Brain microvascular endothelial cell (primary cell): ENCODE results near the gene CNNM2.
A peak's percentile ranks its signal among the peaks of the same experiment; 100 is the strongest.

ENCODE experiments used
- DNase-seq: peaks from one replicate; pipeline ENCODE4 v3.0.0-alpha.2; 2020
- H3K27ac ChIP-seq: fragments of 250-450 bp; sonication (Bioruptor Pico); 2 replicates; pipeline ENCODE4 v1.5.1; 2020; ENCODE audit warnings: mild to moderate bottlenecking, moderate library complexity
- H3K27me3 ChIP-seq: fragments of 250-450 bp; sonication (Bioruptor Pico); replicated peaks from 2 replicates; pipeline ENCODE4 v1.5.1; 2020; ENCODE audit warnings: mild to moderate bottlenecking
- H3K36me3 ChIP-seq: fragments of 250-450 bp; sonication (Bioruptor Pico); replicated peaks from 2 replicates; pipeline ENCODE4 v1.5.1; 2020; ENCODE audit warnings: mild to moderate bottlenecking
- H3K4me3 ChIP-seq: 2 replicates; pipeline ENCODE4 v1.5.1; 2011; ENCODE audit warnings: low read depth, mild to moderate bottlenecking, control low read depth, low read length, moderate library complexity
- CTCF ChIP-seq: IDR thresholded peaks from 2 replicates; pipeline ENCODE4 v1.5.1; 2011; ENCODE audit warnings: low read depth, mild to moderate bottlenecking, moderate library complexity, low read length, control low read depth, inconsistent platforms; ENCODE audit errors: missing control alignments
- in situ Hi-C: cut with HindIII; loops from 2 replicates; pipeline ENCODE4 v1.10.0; 2017; ENCODE audit warnings: low sequenced_read_pairs, low pct_ligation_motif_present

Gene CNNM2

GRCh38 chr10:102904346-102904745, 13.7 kb upstream of the CNNM2 start:
- H3K27ac ChIP-seq, result no peak overlapping the region
- H3K4me3 ChIP-seq, result no peak overlapping the region
- DNase-seq, result no peak
- no peaks in the 10 kb centered on the region for H3K27me3 ChIP-seq
- H3K36me3 ChIP-seq, result no peaks in the 10 kb centered on the region
- in situ Hi-C loops, result loop anchor here (25.0 kb wide), 1 partner anchor 167 kb away; the partner anchor contains the start of gene WBP1L
- no peak for TF ChIP-seq CTCF

DNA sequence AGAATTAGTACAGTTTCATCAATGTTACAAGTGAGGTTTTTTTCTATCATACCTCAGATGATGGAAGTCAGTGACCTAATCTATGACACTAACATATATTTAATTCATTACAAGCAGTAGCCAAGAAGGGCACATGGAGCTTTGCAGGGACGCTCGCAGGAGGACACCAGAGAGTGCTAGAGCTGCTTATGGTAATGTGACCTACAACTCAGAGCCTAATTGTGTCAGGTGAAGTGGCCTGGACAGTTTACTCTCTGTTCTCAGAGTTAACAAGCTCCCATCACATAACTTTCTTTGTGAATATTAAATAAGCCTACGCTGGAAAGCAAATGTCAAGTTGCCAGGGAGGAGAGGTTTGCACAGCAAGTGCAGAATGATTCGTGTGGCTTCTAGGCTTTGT, 11.6 kb upstream of the CNNM2 start:
- in situ Hi-C loops, result loop anchor here (25.0 kb wide), 1 partner anchor 169 kb away; the partner anchor contains the start of gene WBP1L
- no peak for TF ChIP-seq CTCF

DNA sequence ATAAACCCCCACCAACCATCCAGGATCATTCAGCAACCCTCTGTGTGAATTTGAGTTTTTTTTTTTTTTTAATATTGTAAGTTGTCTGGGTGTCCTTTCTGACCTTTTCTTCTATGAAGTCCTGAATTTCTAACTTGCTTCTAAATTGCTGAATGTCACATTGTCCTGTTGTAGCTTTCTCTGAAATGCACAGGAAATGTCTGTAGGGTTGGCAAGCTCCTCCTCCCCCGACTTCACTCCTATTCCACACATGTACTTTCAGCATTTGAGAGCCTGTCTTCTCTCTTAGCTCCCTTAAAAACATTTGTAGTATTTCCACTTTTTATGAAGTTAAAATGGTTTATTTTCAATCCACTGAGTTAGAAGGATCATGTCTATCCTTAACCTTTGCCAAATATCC, 3.3 kb upstream of the CNNM2 start:
- no peak for DNase-seq
- in situ Hi-C loops, result loop anchor here (25.0 kb wide), 1 partner anchor 177 kb away; the partner anchor contains the start of gene WBP1L
- H3K27ac ChIP-seq, result no peak overlapping the region
- H3K4me3 ChIP-seq, result no peak overlapping the region
- H3K36me3 ChIP-seq, result no peaks in the 10 kb centered on the region
- TF ChIP-seq CTCF, result no peak
- H3K27me3 ChIP-seq, result no peaks in the 10 kb centered on the region

More for the DNA sequence above, 11.6 kb upstream of the CNNM2 start:
- H3K36me3 ChIP-seq, result no peaks in the 10 kb centered on the region
- DNase-seq, result no peak
- no peak overlapping the region for H3K4me3 ChIP-seq
- no peaks in the 10 kb centered on the region for H3K27me3 ChIP-seq
- H3K27ac ChIP-seq, result no peak overlapping the region

DNA sequence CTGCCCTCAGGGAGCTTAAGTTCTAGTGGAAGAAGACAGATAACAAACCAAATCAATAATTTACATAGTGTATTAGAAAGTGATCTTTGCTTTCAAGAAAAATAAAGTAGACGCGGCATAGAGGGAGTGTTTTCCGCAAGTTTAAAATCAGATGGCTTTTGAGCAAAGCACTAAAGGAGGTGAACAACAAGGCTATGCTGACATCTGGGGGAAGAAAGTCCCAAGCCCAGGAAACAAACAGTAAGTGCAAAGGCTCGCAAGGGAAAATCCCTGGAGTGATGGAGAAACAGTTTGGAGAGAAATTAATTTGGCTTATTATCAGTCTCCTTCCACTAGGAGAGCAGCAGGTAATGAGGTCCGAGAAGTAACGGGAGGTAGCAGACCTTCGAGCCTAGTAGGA, 1.9 kb upstream of the CNNM2 start:
- no peak for DNase-seq
- TF ChIP-seq CTCF, result no peak
- Histone ChIP-seq H3K4me3 (no peak overlapping the region), H3K27ac (no peak overlapping the region), H3K36me3 (no peaks in the 10 kb centered on the region), H3K27me3 (no peaks in the 10 kb centered on the region)
- in situ Hi-C loops, result loop anchor here (25.0 kb wide), 1 partner anchor 179 kb away; the partner anchor contains the start of gene WBP1L

DNA sequence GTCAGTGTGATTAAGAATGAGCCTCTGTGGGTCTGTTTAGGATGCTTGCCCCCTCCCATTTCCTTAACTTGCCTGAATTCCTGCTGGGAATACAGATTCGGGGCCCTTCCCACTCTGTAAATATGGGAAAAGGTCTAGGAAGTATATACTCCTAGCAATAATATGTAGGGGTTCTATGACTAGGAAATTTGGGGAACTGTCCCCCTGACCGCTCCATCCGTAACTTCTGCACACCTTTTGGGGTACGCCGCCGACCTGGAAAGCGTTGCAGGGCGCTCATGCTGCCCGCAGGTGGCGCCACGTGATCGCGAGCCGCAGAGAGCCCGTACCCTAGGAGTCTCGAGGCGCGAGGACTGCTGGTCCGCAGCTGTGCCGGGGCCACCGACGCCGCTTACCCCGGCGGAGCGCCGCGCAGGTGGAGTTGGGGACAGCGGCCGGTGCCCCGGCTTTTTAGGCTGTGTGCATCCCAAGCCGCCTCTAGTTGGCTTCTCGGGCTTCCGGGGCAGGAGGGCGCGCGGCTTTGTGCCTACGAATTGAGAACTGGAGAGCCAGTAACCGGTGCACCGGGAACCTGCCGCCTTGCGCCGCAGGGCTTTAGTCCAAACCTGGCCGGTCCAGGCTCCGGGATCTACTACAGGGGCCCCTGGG, 656 bp upstream of the CNNM2 start:
- peak; percentile 48 for DNase-seq
- Histone ChIP-seq H3K27me3 (no peaks in the 10 kb centered on the region), H3K27ac (peak overlapping the region; percentile 76), H3K36me3 (no peaks in the 10 kb centered on the region), H3K4me3 (peak overlapping the region; percentile 63)
- peak; percentile 90 for TF ChIP-seq CTCF
- in situ Hi-C loops, result loop anchor here (25.0 kb wide), 1 partner anchor 180 kb away; the partner anchor contains the start of gene WBP1L
